Renal pelvis (tissue), 4 donors: ENCODE data around the gene LTC4S. TPM values are rescaled to one million over a fixed set of nuclear protein-coding genes. Genes with fewer than 3 reads are reported as not detected.

Source experiments
- DNase-seq: peaks from one replicate; pipeline ENCODE4 v3.0.0-alpha.2; 2013
- polyA plus RNA-seq, 3 donors: library from polyadenylated mRNA; unstranded; fragments of 120-200 nt; gene quantifications; one replicate each; pipeline ENCODE4 v1.2.1, GENCODE V29; 2013; ENCODE audit not compliant: insufficient read length in 3 of 3

The LTC4S gene
- polyA plus RNA-seq, 3 donors, result 3.9 to 6.7 (median 4.1) TPM

GRCh38 chr5:179794171-179794570 lies 385 bp downstream of the LTC4S start:
- no peak for DNase-seq

- no peak for DNase-seq
Observed at GRCh38 chr5:179794575-179794974, 789 bp downstream of the LTC4S start.

DNA sequence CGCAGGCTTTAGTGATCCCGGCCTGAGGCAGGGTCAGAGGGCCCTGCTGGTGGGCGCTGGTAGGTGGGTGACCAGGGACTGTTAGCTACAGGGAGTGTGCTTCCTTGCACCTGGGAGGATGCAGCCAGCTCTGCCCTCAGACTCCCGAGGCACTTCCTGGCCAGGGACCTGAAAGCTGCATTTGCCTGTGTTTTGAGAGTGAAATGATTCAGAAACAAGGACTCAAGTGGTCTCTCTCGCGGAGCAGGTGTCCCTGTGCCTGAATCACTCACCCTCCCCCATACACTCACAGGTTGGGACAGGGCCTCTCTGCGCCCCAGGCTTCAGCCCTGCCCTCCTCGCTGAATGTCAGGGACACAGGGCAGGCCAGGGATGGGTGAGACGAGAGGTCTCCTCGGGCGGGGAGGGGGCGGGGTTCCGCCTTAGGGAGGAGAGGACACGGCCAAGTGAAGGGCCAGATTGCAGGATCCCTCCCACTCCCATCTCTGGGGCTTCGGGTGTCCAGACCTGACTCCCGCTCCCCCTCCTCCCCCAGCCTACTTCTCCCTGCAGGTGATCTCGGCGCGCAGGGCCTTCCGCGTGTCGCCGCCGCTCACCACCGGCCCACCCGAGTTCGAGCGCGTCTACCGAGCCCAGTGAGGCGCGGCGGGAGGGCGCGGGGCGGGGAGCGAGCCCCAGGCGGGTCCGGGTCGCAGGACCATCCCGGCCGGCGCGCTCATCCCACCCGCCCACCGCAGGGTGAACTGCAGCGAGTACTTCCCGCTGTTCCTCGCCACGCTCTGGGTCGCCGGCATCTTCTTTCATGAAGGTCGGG lies 1.5 kb downstream of the LTC4S start:
- no peak for DNase-seq

DNA sequence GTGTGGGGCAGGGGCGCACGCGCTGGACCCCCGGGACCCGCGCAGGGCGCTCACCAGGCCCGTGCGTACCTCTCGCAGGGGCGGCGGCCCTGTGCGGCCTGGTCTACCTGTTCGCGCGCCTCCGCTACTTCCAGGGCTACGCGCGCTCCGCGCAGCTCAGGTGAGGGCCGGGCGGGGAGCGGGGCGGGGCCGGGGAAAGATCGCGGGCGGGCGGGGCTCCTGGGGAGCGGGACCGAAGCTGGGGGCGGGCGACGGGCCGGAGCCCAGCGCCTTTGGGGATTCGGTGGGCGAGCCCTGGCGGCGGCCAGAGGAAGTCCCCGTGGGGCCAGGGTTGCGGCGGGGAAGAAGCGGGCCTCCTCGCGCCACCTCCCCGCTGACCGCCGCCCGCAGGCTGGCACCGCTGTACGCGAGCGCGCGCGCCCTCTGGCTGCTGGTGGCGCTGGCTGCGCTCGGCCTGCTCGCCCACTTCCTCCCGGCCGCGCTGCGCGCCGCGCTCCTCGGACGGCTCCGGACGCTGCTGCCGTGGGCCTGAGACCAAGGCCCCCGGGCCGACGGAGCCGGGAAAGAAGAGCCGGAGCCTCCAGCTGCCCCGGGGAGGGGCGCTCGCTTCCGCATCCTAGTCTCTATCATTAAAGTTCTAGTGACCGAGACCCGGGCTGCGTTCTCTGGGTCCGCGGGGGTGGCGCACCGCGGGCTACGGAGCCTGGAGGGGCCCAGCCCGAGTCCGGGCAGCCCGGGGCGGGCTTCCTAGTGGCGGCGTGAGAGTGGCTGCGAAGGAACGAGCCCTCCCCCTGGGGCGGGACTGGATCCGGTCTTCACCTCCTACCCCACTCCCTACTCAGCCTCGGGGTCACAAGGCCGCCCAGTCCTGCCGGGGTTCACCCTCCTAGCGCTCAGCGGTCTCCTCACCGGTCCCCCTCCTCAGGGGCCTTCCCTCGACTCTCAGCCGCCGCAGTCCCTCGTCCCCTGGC lies 2.4 kb downstream of the LTC4S start:
- no peak for DNase-seq

- DNase-seq, result no peak
Observed at GRCh38 chr5:179796877-179797608, 3.3 kb downstream of the LTC4S start.

GRCh38 chr5:179797741-179798140 lies 4.0 kb downstream of the LTC4S start:
- DNase-seq, result no peak

DNA sequence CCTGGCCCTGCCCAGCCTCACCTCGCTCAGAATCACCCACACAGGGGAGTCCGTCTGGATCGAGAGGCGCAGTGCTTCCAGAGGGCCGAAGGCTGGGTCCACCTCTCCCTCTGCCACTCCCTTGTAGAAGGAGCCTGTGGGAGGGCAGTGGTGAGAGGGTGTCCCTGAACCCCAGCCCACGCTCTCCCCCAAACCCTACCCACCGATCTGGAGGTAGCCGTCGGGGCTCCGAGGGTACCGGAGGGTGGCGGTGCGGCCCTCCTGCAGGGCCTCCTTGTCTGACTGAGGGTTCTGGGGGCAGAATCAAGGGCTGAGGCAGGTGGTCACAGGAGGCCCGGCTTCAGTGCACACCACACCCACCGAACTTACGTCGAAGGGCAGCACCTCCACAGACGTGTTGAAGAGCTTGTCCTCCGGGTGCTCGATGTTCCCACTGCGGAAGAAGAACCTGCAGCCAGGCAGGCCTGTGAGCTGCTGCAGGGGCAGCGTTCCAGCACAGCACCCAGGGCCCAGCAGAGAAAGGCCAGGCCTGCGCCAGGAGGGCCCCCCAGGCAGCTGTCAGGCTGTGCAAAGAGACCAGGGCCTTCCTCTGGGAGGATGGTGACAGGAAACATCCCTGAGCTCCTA lies 4.5 kb downstream of the LTC4S start:
- no peak for DNase-seq

DNA sequence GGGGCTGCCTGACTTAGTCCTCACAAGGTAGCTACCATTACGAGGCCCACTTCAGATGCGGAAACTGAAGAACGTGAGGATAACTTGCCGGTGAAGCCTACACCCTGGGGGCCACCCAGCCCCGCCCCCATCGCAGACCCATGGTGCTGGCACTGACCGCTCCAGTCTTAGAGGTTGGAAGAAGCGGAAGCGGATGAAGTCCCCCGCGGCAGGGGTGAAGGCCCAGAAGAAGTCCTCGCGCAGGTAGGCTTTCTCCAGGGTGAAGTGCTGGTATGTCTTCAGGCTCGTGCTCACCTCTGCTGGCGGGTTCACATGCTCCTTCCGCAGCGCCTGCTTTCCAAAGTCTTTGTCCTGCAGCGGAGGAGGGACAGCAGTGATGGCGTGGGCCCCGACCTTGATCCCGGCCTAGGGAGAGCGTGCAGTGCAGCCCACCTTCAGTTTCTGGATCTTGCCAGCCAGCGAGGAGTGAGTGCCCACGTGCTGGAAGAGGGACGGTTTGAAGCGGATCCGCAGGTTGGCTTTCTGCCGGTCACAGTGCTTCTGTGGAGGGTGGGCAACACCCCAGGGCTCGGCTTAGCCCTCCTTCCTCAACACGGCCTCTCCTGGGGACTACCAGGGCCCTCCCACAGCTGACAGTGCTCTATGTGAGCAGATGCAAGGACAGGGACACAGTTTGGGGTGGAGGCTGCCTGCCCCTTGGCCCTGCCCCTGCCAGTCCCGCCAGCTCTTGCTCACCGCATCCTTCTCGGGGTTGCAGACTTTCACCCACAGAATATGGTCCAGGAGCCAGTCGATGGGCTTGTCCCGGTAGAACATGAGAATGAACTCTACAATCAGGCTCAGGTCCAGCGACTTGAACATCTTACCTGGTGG lies 5.2 kb downstream of the LTC4S start:
- DNase-seq, result no peak

DNA sequence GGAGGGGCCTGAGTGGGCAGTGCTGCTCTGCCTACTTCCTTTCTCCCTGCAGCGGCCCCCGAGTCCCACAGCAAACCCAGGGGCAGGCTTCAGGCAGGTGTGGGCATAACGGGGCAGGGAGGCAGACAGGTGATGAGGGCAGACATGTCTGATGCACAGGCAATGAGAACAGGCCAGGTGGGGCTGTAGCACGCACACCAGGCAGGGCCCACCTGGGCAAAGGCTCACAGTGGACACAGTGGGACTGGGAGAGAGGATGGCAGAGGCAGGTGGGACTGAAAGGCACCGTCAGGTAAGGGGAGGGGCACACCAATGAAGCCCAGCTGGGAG lies 5.8 kb downstream of the LTC4S start:
- no peak for DNase-seq

GRCh38 chr5:179800071-179800695 lies 6.4 kb downstream of the LTC4S start:
- DNase-seq, result no peak

GRCh38 chr5:179800696-179801201 lies 7.0 kb downstream of the LTC4S start:
- DNase-seq, result no peak

DNA sequence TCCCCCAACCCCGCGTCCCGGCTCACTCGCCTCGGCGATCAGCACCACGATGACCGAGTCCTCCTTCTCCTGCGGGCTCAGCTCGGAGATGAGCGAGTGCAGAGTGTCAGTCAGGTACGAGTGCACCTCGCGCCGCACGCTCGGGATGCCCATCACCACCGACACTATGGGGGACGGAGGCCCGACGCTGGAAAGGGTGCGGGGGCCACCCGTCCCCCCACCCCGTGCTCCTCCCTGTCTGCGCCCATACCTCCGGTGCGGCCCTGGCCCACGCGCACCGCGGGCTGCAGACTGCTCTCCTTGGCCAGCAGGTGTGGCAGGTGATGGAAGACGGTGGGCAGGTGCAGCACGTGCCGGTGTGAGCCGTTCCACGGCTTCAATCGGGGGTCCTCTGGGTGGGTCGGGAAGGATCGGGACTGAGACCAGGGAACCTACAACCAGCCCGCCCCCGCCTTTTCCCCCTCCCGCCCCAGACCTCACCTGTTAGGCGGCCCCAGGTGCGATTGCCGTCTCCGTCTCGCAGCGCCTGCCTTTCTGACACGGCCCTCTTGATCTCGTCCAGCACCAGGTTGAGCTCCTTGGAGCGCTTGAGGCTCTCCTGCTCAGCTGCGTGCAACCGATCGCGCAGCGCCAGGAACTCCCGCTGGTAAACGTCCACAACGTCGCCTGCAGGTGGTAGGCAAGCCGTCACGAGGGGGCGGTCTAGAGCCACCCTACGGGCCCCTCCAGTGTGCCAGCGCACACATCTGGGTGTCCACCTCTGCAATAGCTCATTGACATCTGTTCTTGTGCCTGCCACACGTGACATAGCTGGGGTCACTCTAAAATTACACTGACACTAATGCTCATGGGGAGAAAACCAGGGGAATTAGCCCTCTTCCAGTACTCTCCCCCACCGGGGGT lies 7.8 kb downstream of the LTC4S start:
- DNase-seq, result no peak

- no peak for DNase-seq
Observed at GRCh38 chr5:179802207-179802883, 8.6 kb downstream of the LTC4S start.

GRCh38 chr5:179802950-179803562 lies 9.3 kb downstream of the LTC4S start:
- no peak for DNase-seq

DNA sequence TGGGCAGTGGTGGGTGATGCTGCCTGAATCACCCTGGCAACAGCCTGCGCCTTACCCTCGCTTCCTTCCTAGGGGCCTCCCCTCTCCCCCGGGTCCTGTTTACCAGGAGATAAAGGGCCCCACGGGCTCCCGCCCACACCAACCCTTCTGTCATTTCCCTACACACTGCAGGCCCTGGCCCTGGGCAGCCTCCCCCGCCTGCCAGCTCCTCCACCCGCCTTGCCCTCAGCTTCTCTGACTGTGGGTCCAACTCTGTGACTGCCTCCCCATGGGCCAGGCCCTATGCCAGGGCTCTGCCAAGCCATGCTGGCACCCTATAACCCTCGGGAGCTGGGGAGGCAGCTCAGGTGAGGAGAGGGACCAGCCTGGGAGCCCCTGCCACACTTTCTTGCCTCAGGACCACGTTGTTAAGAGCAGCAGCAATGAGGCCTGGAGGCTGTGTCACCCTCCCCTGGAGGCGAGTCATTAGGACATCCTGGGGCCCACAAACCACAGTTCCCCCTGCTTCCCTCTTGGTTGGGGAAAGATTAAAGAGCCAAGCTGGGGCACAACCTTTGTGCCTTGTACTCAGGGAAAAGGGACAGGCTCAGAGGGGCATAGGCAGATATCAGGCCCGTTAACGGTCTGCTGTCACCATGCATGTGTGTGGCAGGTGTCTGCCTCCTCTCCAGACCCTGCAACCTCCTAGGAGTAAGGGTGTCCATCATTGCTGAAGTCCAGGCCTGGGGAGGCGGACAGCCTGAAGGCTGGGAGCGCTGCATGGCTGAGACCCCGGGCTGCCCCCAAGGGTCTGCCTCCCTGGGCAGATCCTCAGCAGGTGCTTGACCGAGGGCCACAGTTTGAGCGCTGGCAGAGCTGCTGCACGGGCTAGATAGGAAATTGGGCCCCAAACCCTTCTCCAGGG lies 10.1 kb downstream of the LTC4S start:
- no peak for DNase-seq

DNA sequence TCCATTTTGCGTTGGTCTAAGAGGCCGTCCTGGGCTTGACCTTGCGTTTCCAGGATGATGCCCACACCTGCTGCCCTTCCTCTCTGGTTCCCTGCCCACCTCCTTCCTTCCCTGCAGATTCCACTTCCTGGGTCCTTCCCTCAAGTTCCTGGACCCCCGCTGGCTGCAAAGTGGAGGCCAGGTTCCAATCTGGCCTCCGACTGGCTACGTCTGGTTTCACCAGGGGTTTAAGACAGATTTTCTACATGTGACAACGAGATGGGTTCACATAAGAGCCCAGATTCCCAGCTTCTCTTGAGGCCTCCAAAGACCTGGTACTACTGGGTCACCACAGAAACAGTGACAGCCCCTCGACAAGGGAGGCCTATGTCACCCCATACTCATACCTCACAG lies 10.8 kb downstream of the LTC4S start:
- no peak for DNase-seq

- no peak for DNase-seq
Observed at GRCh38 chr5:179805070-179805528, 11.3 kb downstream of the LTC4S start.
